NCI-H2196 (cell line): ENCODE results near the gene SRR.

Experiments
- DNase-seq: peaks from one replicate; lab custom pipeline; 2025; ENCODE audit not compliant: unreplicated experiment; lab: John Stamatoyannopoulos, UW

SRR gene

DNA sequence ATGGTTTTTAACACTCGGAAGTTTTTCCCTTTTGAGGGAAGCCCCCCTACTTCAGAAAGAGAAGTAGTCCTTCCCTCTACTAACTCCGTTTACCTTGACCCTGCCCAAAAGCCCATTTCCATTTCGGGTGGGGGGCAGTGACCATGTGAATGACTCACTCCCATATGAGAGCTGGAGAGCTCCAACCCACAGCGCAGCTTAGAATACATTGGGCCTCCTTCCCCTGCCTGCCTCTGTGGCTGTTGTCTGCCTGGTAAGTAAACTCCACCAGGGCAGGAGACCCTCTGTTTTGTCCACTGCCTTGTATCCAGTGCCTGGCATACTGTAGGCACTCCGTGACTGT, 34.5 kb downstream of the SRR start:
- DNase-seq, result no peak

DNA sequence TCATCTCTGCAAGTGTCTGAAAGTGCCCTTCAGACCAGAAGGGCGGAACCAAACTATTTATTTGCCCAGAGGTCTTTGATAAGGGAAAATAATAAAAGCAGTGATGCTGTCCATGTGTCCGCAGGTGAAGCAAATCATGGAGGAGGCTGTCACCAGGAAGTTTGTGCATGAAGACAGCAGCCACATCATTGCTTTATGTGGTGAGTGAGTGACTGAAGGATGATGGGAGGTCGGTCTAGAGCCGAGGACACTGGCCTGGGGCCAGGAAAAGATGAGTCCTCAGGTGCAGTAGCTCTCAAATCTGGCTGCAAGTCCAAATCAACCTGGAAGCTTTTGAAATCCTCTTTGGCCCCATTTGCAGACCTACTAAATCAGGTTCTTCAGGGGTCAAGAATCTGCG, 39.7 kb downstream of the SRR start:
- peak; percentile 1 for DNase-seq

DNA sequence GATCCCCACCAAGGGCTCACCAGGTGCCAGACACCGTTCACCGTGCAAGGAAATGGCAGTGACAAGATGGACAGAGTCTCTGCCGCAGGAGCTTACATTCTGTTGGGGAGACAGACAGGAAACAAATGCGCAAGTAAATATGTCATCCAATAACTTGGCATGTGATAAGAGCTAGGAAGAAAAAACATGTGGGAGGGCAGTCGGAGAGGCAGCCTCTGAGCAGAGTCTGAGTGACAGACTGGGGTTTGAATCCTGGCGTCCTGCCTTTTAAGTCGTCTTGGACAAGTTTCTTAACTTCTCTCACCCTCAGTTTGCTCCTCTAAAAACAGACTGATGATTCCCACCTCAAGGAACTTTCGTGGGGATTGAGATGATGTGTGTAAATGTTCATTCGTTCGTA, 40.8 kb downstream of the SRR start:
- no peak for DNase-seq

DNA sequence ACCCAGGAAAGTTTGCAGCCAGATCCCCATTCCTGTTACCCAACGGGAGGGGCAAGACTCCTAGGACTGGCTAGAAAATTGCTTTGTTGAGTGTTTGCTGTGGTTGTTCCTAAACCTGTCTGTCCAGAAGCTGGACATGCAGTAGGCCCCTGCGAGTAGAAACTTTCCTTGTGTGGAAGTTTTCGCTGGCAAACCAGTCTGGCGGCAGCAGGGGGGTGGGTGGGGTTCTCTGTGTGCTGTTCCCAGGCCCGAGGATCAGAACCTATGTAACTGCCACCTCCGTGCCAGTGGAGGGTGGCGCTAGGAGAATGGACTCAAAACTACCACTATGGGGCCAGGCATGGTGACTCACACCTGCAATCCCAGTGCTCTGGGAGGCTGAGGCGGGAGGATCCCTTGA, 42.7 kb downstream of the SRR start:
- no peak for DNase-seq

- peak; percentile 68 for DNase-seq
Measured at GRCh38 chr17:2347805-2348685, 44.3 kb downstream of the SRR start.

DNA sequence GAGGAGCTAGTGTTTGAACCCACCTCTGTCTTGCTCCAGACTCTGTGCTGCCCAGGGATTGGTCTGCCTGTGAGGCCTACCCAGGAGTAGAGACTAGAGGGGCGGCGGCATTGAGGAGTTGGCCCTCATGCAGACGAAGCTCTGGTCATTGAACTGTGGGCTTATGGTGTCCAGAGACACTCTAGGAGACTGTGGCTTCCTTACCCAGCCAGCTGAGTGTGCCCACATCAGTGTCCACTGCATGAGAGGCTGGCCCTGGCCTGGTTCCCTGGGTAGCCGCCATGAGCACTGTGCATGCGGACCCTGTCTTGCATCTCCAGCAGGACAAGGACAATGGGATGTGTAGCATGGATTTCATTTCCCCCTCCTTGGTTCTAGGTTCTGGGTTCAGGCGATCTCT, 47.5 kb downstream of the SRR start:
- no peak for DNase-seq

DNA sequence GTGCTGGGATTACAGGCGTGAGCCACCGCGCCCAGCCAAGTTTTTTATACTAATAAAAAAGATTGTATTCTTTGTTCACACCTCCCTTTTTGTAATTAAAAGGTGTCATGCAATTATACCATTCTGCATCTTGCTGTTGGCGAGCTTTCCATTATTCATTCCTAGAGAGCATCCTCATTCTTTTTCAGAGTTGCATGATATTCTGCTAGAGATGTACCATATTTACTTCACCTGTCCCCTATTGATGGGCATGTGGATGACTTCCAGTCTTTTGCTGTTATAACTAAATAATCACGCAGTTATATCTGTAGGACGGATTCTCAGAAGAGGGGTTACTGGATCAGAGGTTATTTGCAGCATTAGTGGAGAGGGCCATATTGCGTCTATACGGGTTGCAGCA, 50.6 kb downstream of the SRR start:
- no peak for DNase-seq

GRCh38 chr17:2357237-2357636, 53.5 kb downstream of the SRR start:
- no peak for DNase-seq

- no peak for DNase-seq
Measured at GRCh38 chr17:2357931-2358434, 54.2 kb downstream of the SRR start.

GRCh38 chr17:2361010-2361760, 57.4 kb downstream of the SRR start:
- DNase-seq, result no peak

- no peak for DNase-seq
Measured at GRCh38 chr17:2362016-2362415, 58.3 kb downstream of the SRR start.

DNA sequence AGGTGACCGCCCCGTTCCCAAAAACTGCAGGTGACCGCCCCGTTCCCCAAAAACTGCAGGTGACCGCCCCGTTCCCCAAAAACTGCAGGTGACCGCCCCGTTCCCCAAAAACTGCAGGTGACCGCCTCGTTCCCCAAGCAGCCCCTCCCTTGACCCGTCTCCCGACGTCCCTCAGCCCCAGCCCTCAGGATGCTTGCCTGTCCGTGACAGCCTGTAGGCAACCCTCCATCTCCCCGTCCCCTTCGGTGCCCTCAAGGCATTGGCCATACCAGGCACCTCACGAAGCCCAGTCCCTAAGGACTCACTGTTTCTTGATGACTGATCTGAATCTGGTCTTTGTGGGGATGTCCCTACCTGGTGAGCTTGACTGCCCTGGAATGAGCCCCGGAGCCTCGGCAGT, 58.7 kb downstream of the SRR start:
- DNase-seq, result no peak

DNA sequence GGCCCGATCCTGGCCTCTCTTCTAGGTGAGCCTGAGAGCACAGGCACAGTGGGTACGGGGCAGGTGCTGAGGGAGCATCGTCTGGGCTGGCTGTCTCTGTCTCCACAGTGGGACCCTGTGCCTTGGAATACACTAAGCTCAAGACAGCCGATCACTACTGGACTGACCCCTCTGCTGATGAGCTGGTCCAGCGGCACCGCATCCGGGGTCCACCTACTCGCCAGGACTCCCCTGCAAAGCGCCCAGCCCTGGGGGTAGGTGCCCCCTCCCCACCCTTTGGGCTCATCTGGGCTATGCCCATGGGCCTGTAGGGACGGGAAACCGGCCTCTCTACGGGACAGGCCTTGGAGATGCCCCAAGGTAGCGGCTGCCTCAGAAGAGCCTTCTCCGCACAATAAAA, 59.1 kb downstream of the SRR start:
- no peak for DNase-seq

GRCh38 chr17:2363318-2363717, 59.6 kb downstream of the SRR start:
- no peak for DNase-seq

GRCh38 chr17:2363851-2364762, 60.4 kb downstream of the SRR start:
- DNase-seq, result no peak

GRCh38 chr17:2364763-2365116, 61.0 kb downstream of the SRR start:
- DNase-seq, result no peak

DNA sequence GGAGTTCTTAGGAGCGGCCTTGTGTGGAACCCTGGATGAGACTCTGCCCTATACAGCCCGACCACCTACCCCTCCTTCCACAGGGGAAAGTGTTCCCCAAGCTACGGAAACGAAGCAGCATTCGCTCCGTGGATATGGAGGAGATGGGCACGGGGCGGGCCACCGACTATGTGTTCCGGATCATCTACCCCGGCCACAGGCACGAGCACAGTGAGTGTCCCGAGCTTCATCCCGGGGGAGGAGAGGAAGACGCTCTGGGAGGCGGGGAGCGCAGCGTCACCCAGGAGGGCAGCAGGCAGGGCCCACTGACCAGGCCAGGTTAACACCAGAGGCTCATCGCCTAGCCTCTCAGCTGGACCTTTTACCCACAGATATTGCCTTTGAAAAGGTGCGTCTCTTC, 61.4 kb downstream of the SRR start:
- DNase-seq, result no peak

GRCh38 chr17:2366747-2367494, 63.2 kb downstream of the SRR start:
- DNase-seq, result no peak

- no peak for DNase-seq
Measured at GRCh38 chr17:2368359-2368758, 64.6 kb downstream of the SRR start.

DNA sequence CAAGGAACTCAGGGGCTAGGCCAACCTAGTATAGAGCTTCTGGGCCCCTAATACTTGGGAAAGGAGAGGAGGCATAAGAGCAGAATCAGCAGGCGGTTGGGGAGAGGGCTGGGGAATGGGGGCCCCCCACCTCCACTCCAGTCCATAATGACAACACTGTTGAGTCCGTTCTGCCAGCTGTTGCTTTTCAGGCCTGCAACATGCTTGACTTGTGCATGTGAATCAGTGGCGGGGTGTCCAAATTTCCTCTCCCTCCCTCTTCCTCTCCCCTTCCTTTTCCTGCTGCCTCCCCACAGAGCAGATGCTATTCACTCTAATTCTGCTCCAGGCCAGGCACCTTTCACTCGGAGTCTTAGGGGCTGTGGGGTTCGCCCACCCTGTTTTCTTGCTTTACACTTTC, 65.3 kb downstream of the SRR start:
- DNase-seq, result no peak
